ENCODE measurements around the gene MRM1. TPM values are rescaled to one million over a fixed set of nuclear protein-coding genes. Genes with fewer than 3 reads are reported as not detected.
A peak's percentile ranks its signal among the peaks of the same experiment; 100 is the strongest.

MRM1 gene
- total RNA-seq, 1 donor from 2014 or later: 3.1 TPM

- H3K79me2 ChIP-seq (ENCODE audit: insufficient read depth, low read length): peaks cover 19% of the 10 kb centered on the region
- no peak for DNase-seq (ENCODE audit: low read depth)
- H2AFZ ChIP-seq (ENCODE audit: low read depth, low read length): no peak overlapping the region
- FAIRE-seq: no peak
- H3K9ac ChIP-seq (ENCODE audit: low read length): no peak overlapping the region
- TF ChIP-seq EZH2 (IDR thresholded peaks at IDR 0.05; ENCODE audit: insufficient read depth, low read length) (no peak), CTCF (IDR thresholded peaks at IDR 0.05; ENCODE audit: insufficient read depth, low read depth, low read length) (no peak)
- Mint-ChIP-seq H3K27me3 (ENCODE audit: low read depth, unreplicated experiment) (no peaks in the 10 kb centered on the region), H3K4me1 (ENCODE audit: low read depth, unreplicated experiment) (peaks cover 8% of the 10 kb centered on the region), H3K4me3 (ENCODE audit: unreplicated experiment) (no peak overlapping the region), H3K27ac (ENCODE audit: unreplicated experiment) (no peak overlapping the region), H3K9me3 (ENCODE audit: unreplicated experiment) (no peaks in the 10 kb centered on the region), H3K36me3 (ENCODE audit: low read depth, unreplicated experiment) (peaks cover 16% of the 10 kb centered on the region)
- H3K9me3 ChIP-seq (ENCODE audit: insufficient read depth, low read depth, low read length): no peaks in the 10 kb centered on the region
- no peak overlapping the region for H3K4me3 ChIP-seq (ENCODE audit: insufficient read depth, low read depth, low read length)
- peaks cover 42% of the 10 kb centered on the region for H3K36me3 ChIP-seq (ENCODE audit: insufficient read depth, low read length)
- H4K20me1 ChIP-seq (ENCODE audit: insufficient read depth, low read length): peaks cover 40% of the 10 kb centered on the region
- no peak overlapping the region for H3K4me2 ChIP-seq (ENCODE audit: low read length)
- no peaks in the 10 kb centered on the region for H3K27me3 ChIP-seq (ENCODE audit: insufficient read depth, low read length)
- H3K4me1 ChIP-seq (ENCODE audit: insufficient read depth, low read length): no peaks in the 10 kb centered on the region
- H3K27ac ChIP-seq (ENCODE audit: low read depth, low read length): no peak overlapping the region
Measured at GRCh38 chr17:36583787-36584186, 17.6 kb upstream of the MRM1 start.

GRCh38 chr17:36586138-36586537 is 15.2 kb upstream of the MRM1 start:
- Mint-ChIP-seq H3K27me3 (ENCODE audit: low read depth, unreplicated experiment) (no peaks in the 10 kb centered on the region), H3K27ac (ENCODE audit: unreplicated experiment) (no peak overlapping the region), H3K4me3 (ENCODE audit: unreplicated experiment) (no peak overlapping the region), H3K36me3 (ENCODE audit: low read depth, unreplicated experiment) (peaks cover 12% of the 10 kb centered on the region), H3K4me1 (ENCODE audit: low read depth, unreplicated experiment) (no peaks in the 10 kb centered on the region), H3K9me3 (ENCODE audit: unreplicated experiment) (no peaks in the 10 kb centered on the region)
- H2AFZ ChIP-seq (ENCODE audit: low read depth, low read length): no peak overlapping the region
- H3K9me3 ChIP-seq (ENCODE audit: insufficient read depth, low read depth, low read length): no peaks in the 10 kb centered on the region
- no peak overlapping the region for H3K9ac ChIP-seq (ENCODE audit: low read length)
- FAIRE-seq (no peak), DNase-seq (ENCODE audit: low read depth) (no peak)
- no peak overlapping the region for H3K27ac ChIP-seq (ENCODE audit: low read depth, low read length)
- no peak overlapping the region for H3K4me3 ChIP-seq (ENCODE audit: insufficient read depth, low read depth, low read length)
- no peak overlapping the region for H3K4me2 ChIP-seq (ENCODE audit: low read length)
- H3K36me3 ChIP-seq (ENCODE audit: insufficient read depth, low read length): peaks cover 43% of the 10 kb centered on the region
- no peaks in the 10 kb centered on the region for H3K4me1 ChIP-seq (ENCODE audit: insufficient read depth, low read length)
- H4K20me1 ChIP-seq (ENCODE audit: insufficient read depth, low read length): peaks cover 49% of the 10 kb centered on the region
- H3K79me2 ChIP-seq (ENCODE audit: insufficient read depth, low read length): peaks cover 13% of the 10 kb centered on the region
- no peaks in the 10 kb centered on the region for H3K27me3 ChIP-seq (ENCODE audit: insufficient read depth, low read length)
- no peak for TF ChIP-seq EZH2 (IDR thresholded peaks at IDR 0.05; ENCODE audit: insufficient read depth, low read length)
- TF ChIP-seq CTCF (IDR thresholded peaks at IDR 0.05; ENCODE audit: insufficient read depth, low read depth, low read length): no peak

GRCh38 chr17:36590082-36590481 is 11.3 kb upstream of the MRM1 start:
- FAIRE-seq: no peak
- Mint-ChIP-seq H3K4me3 (ENCODE audit: unreplicated experiment) (no peak overlapping the region), H3K36me3 (ENCODE audit: low read depth, unreplicated experiment) (peaks cover 12% of the 10 kb centered on the region), H3K27ac (ENCODE audit: unreplicated experiment) (peak overlapping the region; percentile 27), H3K4me1 (ENCODE audit: low read depth, unreplicated experiment) (peaks cover 14% of the 10 kb centered on the region), H3K9me3 (ENCODE audit: unreplicated experiment) (no peaks in the 10 kb centered on the region), H3K27me3 (ENCODE audit: low read depth, unreplicated experiment) (no peaks in the 10 kb centered on the region)
- H3K4me3 ChIP-seq (ENCODE audit: insufficient read depth, low read depth, low read length): no peak overlapping the region
- H3K9ac ChIP-seq (ENCODE audit: low read length): no peak overlapping the region
- no peaks in the 10 kb centered on the region for H3K9me3 ChIP-seq (ENCODE audit: insufficient read depth, low read depth, low read length)
- peak; percentile 56 for DNase-seq (ENCODE audit: low read depth)
- H3K36me3 ChIP-seq (ENCODE audit: insufficient read depth, low read length): peaks cover 33% of the 10 kb centered on the region
- peaks cover 10% of the 10 kb centered on the region for H3K4me1 ChIP-seq (ENCODE audit: insufficient read depth, low read length)
- H3K27me3 ChIP-seq (ENCODE audit: insufficient read depth, low read length): no peaks in the 10 kb centered on the region
- H3K79me2 ChIP-seq (ENCODE audit: insufficient read depth, low read length): peaks cover 19% of the 10 kb centered on the region
- H3K27ac ChIP-seq (ENCODE audit: low read depth, low read length): no peak overlapping the region
- H4K20me1 ChIP-seq (ENCODE audit: insufficient read depth, low read length): peaks cover 48% of the 10 kb centered on the region
- no peak overlapping the region for H3K4me2 ChIP-seq (ENCODE audit: low read length)
- H2AFZ ChIP-seq (ENCODE audit: low read depth, low read length): no peak overlapping the region
- TF ChIP-seq CTCF (IDR thresholded peaks at IDR 0.05; ENCODE audit: insufficient read depth, low read depth, low read length) (no peak), EZH2 (IDR thresholded peaks at IDR 0.05; ENCODE audit: insufficient read depth, low read length) (no peak)

Data from astrocyte (in vitro differentiated cells and primary cell).